HEK293 (cell line): Measurements from ENCODE around the gene PDGFC.

Experiments
- CTCF ChIA-PET: fragments of 350-600 bp; formaldehyde crosslinking; extraction: SDS; loops from one replicate; lab custom pipeline; 2021; ENCODE audit warnings: antibody characterized with exemption; lab: Yijun Ruan, JAX
- POLR2A ChIA-PET: fragments of 300-600 bp; formaldehyde crosslinking; extraction: SDS; loops from one replicate; lab custom pipeline; 2020; ENCODE audit warnings: antibody characterized with exemption, inconsistent platforms; lab: Yijun Ruan, JAX
- H3K27ac ChIP-seq: fragments of 200-500 bp; sonication (Bioruptor generic); 2 replicates; pipeline ENCODE4 v1.5.1; 2014; ENCODE audit warnings: low read depth, low read length, control low read depth, inconsistent platforms; ENCODE audit errors: extremely low read depth
- H3K36me3 ChIP-seq, 2 experiments: fragments of 200-500 bp in 1 of 2; sonication (Bioruptor generic) in 1 of 2; 1 replicate in 1 of 2; 2 replicates in 1 of 2; pipeline ENCODE4 v1.5.1; 2014 to 2017; ENCODE audit warnings: inconsistent platforms in 2 of 2, low read length in 2 of 2; ENCODE audit not compliant: control insufficient read depth in 2 of 2, insufficient read depth in 1 of 2
- H3K4me1 ChIP-seq: fragments of 200-500 bp; sonication (Bioruptor generic); 2 replicates; pipeline ENCODE4 v1.5.1; 2014; ENCODE audit warnings: mild to moderate bottlenecking, low read length, inconsistent platforms; ENCODE audit not compliant: control insufficient read depth, insufficient read depth
- H3K4me3 ChIP-seq: 2 replicates; pipeline ENCODE4 v1.5.1; 2011; ENCODE audit warnings: low read depth, mild to moderate bottlenecking, control low read depth, low read length, moderate library complexity
- H3K9me3 ChIP-seq: fragments of 200-500 bp; sonication (Bioruptor generic); 2 replicates; pipeline ENCODE4 v1.5.1; 2014; ENCODE audit warnings: low read depth, low read length, inconsistent platforms; ENCODE audit not compliant: control insufficient read depth, insufficient read depth
- GLI2 ChIP-seq: fragments of 450-650 bp; formaldehyde crosslinking; IDR thresholded peaks from 2 replicates; pipeline ENCODE4; 2017; ENCODE audit warnings: missing biosample characterization, missing genetic modification characterization, low read depth, borderline replicate concordance
- HOXD13 ChIP-seq: sonication (generic); formaldehyde crosslinking; IDR thresholded peaks from 2 replicates; pipeline ENCODE4 v1.8.0; 2022; ENCODE audit warnings: missing genetic modification reagents, borderline replicate concordance
- MZF1 ChIP-seq: fragments of 450-650 bp; formaldehyde crosslinking; IDR thresholded peaks from 2 replicates; pipeline ENCODE4 v1.5.1; 2017; ENCODE audit warnings: missing biosample characterization, missing genetic modification characterization, borderline replicate concordance
- PATZ1 ChIP-seq: fragments of 450-650 bp; formaldehyde crosslinking; IDR thresholded peaks from 2 replicates; pipeline ENCODE4 v1.5.1; 2016; ENCODE audit warnings: missing biosample characterization, missing genetic modification characterization
- SCRT2 ChIP-seq: fragments of 450-650 bp; formaldehyde crosslinking; IDR thresholded peaks from 2 replicates; pipeline ENCODE4 v1.5.1; 2016; ENCODE audit warnings: missing biosample characterization, missing genetic modification characterization
- TRIM28 ChIP-seq: IDR thresholded peaks from 2 replicates; pipeline ENCODE4 v1.6.1; 2011; ENCODE audit warnings: low read length, control low read depth, borderline replicate concordance
- ZBTB17 ChIP-seq: fragments of 450-650 bp; formaldehyde crosslinking; IDR thresholded peaks from 2 replicates; pipeline ENCODE4 v1.5.1; 2016; ENCODE audit warnings: missing biosample characterization, missing genetic modification characterization
- ZFP41 ChIP-seq: fragments of 450-650 bp; formaldehyde crosslinking; IDR thresholded peaks from 2 replicates; pipeline ENCODE4 v1.5.1; 2016; ENCODE audit warnings: missing biosample characterization, missing genetic modification characterization, borderline replicate concordance
- ZNF266 ChIP-seq: fragments of 450-650 bp; formaldehyde crosslinking; IDR thresholded peaks from 2 replicates; pipeline ENCODE4 v1.5.1; 2016; ENCODE audit warnings: missing biosample characterization, missing genetic modification characterization, low read depth
- ZNF324 ChIP-seq: fragments of 450-650 bp; formaldehyde crosslinking; IDR thresholded peaks from 2 replicates; pipeline ENCODE4 v1.5.1; 2016; ENCODE audit warnings: missing biosample characterization, missing genetic modification characterization
- ZNF391 ChIP-seq: fragments of 450-650 bp; formaldehyde crosslinking; IDR thresholded peaks from 2 replicates; pipeline ENCODE4 v1.5.1; 2016; ENCODE audit warnings: low read depth, missing biosample characterization, missing genetic modification characterization, borderline replicate concordance
- ZNF433 ChIP-seq: fragments of 450-650 bp; formaldehyde crosslinking; IDR thresholded peaks from 2 replicates; pipeline ENCODE4 v1.5.1; 2016; ENCODE audit warnings: missing biosample characterization, missing genetic modification characterization, low read depth
- ZNF449 ChIP-seq: fragments of 450-650 bp; formaldehyde crosslinking; IDR thresholded peaks from 2 replicates; pipeline ENCODE4 v1.5.1; 2017; ENCODE audit warnings: missing biosample characterization, mild to moderate bottlenecking, missing genetic modification characterization, moderate library complexity
- ZNF660 ChIP-seq: fragments of 450-650 bp; IDR thresholded peaks from 2 replicates; pipeline ENCODE4 v1.5.1; 2018; ENCODE audit warnings: missing biosample characterization, mild to moderate bottlenecking, missing genetic modification characterization
- ZNF704 ChIP-seq: fragments of 450-650 bp; formaldehyde crosslinking; IDR thresholded peaks from 2 replicates; pipeline ENCODE4 v1.5.1; 2016; ENCODE audit warnings: missing biosample characterization, missing genetic modification characterization
- ZNF791 ChIP-seq: fragments of 450-650 bp; formaldehyde crosslinking; IDR thresholded peaks from 2 replicates; pipeline ENCODE4 v1.5.1; 2016; ENCODE audit warnings: missing biosample characterization, missing genetic modification characterization
- ZSCAN5A ChIP-seq: fragments of 450-650 bp; formaldehyde crosslinking; IDR thresholded peaks from 2 replicates; pipeline ENCODE4 v1.5.1; 2016; ENCODE audit warnings: missing biosample characterization, missing genetic modification characterization

PDGFC gene

GRCh38 chr4:156983366-156983765 lies 11.8 kb upstream of the PDGFC start:
- Histone ChIP-seq H3K4me1 (no peaks in the 10 kb centered on the region), H3K27ac (no peak overlapping the region), H3K9me3 (no peaks in the 10 kb centered on the region), H3K36me3 (no peaks in the 10 kb centered on the region), H3K4me3 (no peak overlapping the region)
- ChIA-PET POLR2A (no interaction called here), CTCF (interaction anchor here (0.7 to 1.2 kb wide), 3 partner anchors 15 to 148 kb away, joined by 3 to 4 read pairs (median 4); no protein-coding TSS in a partner anchor)
- TF ChIP-seq ZNF449 (tag by site-specific recombination) (no peak), ZNF266 (tag by site-specific recombination) (no peak), TRIM28 (no peak), ZNF791 (tag by site-specific recombination) (no peak), HOXD13 (no peak), ZNF704 (tag by site-specific recombination) (no peak), ZNF433 (tag by site-specific recombination) (no peak), ZBTB17 (tag by site-specific recombination) (no peak)

GRCh38 chr4:156981262-156981769 lies 9.7 kb upstream of the PDGFC start:
- Histone ChIP-seq H3K9me3 (no peaks in the 10 kb centered on the region), H3K27ac (no peak overlapping the region), H3K4me1 (no peaks in the 10 kb centered on the region), H3K36me3 (no peaks in the 10 kb centered on the region), H3K4me3 (no peak overlapping the region)
- no peak for TF ChIP-seq ZFP41
- TF ChIP-seq ZSCAN5A, result no peak
- TF ChIP-seq PATZ1 (tag by site-specific recombination), result no peak
- no peak for TF ChIP-seq ZNF324 (tag by site-specific recombination)
- no peak for TF ChIP-seq SCRT2
- CTCF ChIA-PET, result interaction anchor here (1.0 to 2.2 kb wide), 2 partner anchors 64 to 67 kb away, joined by 3 to 7 read pairs; no protein-coding TSS in a partner anchor
- POLR2A ChIA-PET, result interaction anchor here (0.6 kb wide), 1 partner anchor 121 kb away, joined by 13 read pairs; no protein-coding TSS in a partner anchor

- Histone ChIP-seq H3K27ac (no peak overlapping the region), H3K4me3 (no peak overlapping the region), H3K4me1 (no peaks in the 10 kb centered on the region), H3K36me3 (no peaks in the 10 kb centered on the region), H3K9me3 (no peaks in the 10 kb centered on the region)
- TF ChIP-seq GLI2 (tag by site-specific recombination), result no peak
- TF ChIP-seq ZNF660 (tag by site-specific recombination), result no peak
- no peak for TF ChIP-seq MZF1 (tag by site-specific recombination)
- TF ChIP-seq ZNF391 (tag by site-specific recombination), result no peak
- POLR2A ChIA-PET, result no interaction called here
- CTCF ChIA-PET, result interaction anchor here (0.6 to 1.0 kb wide), 2 partner anchors 9 to 852 kb away, joined by 3 to 4 read pairs; no protein-coding TSS in a partner anchor
These were observed 6.0 kb upstream of the PDGFC start for GRCh38 chr4:156977435-156978160.
